GM18499 (cell line): ENCODE data around the gene DLEU7.

Experiments
- ATAC-seq: cut with Tn5 transposase; IDR thresholded peaks from one replicate; pipeline ENCODE4 v1.9.1; 2021; ENCODE audit warnings: moderate number of reproducible peaks; ENCODE audit not compliant: insufficient read depth, unreplicated experiment

Gene DLEU7

DNA sequence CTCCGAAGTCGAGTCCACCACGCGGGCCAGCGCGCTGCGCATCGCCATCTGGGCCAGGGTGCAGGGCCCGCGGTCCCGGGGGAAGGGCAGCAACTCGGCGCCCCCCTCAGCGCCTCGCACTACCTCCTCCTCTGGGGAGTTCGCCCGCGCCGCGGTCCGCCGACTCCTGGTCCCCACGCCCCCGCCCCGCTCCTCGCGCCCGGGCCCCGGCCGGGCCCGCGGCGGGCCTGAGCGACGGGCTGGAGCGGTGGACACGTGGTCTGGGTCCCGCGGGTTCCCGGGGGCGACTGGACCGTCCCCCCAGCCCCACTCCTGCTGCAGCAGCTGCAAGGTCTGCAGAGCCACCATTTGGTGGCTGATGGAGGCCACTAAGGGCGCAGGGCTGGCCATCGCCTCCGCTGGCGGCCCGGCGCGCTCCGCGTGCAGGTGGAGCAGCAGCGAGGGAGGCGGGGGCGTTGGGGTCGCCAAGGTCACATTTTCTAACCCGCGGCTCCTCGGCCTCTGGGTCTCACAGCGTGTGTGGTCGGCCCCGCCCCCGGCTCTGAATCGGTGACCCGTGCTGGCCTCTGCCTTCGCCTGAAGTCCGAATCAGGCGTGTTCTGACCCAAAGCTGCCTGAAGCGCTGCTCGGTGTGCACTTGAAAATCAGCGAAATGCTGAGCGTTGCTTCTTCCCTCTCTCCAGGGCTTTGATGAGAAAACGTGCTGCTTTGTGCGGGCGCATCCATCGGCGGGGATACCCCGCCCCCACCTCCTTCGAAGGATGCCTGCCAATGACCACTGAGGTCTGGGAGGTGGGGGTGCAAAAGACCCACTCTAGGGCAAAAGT is at the start of gene DLEU7:
Gene DLEU7, minus strand, starts transcription at position 436 of the 827 bp plus-strand sequence. Its CDS starts 46 bp downstream, at position 390.
- ATAC-seq, result no peak

GRCh38 chr13:50892210-50892944 is 48.9 kb upstream of the DLEU7 start:
- no peak for ATAC-seq

DNA sequence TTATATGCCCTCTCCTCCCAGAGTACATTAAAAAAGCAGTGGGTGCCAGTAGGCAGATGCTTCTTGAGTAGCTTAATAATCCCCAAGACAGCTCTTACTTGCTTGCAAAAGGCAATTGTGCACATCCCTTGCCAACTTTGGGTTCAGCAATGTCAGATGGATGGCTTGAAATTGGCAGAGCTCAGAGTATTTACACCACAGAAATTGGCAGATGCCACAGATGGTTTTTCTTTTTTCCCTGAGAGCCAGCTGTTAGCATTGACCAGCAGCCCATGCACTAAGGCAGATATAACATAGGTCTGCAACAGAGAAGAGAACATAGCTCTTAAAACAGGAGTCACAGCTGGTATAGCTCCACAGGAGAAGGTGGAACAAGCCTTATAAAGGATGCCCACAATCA is 47.7 kb upstream of the DLEU7 start:
- no peak for ATAC-seq

DNA sequence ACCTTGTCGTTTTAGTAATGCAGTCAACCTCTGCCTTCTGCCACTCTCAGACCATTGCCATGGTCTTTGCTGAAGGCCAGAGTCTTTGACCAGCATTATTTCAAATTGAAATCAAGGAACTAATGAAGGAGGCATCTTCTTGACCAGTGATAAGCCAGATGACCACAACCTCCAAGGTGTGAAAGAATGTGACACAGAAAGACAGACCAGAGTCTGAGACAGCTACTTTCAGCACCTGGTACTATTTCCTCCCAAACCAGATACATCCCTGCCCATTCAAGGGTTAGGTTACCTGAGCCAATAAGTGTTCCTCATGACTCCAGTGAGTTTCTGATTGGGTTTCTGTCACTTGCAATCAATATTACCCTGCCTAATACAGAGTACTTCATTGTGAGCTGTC is 45.8 kb upstream of the DLEU7 start:
- no peak for ATAC-seq

- no peak for ATAC-seq
Measured at GRCh38 chr13:50888362-50888761, 44.9 kb upstream of the DLEU7 start.

DNA sequence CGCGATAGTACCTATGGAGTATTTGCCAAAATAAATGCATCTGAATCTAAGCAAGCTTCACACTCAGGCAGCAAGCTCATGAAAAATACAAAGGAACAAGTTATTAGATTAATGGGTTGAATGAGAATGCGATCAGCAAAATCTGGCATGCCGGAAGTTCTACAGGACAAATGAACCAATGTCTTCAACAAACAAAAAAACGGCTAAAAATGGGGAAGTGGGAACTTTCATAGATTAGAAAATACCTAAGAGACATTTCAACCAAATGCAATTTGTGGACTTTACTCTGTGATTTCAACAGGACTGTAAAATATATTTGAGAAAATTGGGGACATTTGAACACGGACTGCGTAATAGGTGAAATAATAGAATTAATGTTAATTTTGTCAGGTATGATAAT is 43.7 kb upstream of the DLEU7 start:
- no peak for ATAC-seq

DNA sequence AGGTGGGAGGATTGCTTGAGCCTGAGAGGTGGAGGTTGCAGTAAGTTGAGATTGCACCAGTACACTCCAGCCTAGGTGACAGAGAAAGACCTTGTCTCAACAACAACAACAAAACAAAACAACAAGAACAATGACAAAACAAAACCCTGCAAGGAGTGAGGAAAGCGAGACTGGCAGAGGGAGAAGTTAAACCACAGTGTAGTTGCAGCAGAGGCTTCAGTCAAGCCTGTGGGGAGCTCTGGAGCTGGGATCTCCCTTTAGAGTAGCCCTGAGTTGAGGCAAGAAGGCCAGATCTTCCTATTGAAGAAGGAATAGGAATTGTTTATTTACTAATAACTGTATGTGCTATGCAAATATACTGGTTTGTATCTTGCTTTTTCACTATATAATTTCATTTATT is 40.8 kb upstream of the DLEU7 start:
- ATAC-seq, result no peak

GRCh38 chr13:50883728-50884127 is 40.2 kb upstream of the DLEU7 start:
- ATAC-seq, result no peak

GRCh38 chr13:50882816-50883435 is 39.4 kb upstream of the DLEU7 start:
- no peak for ATAC-seq

GRCh38 chr13:50873991-50874390 is 30.5 kb upstream of the DLEU7 start:
- no peak for ATAC-seq

- no peak for ATAC-seq
Measured at GRCh38 chr13:50873467-50873866, 30.0 kb upstream of the DLEU7 start.

DNA sequence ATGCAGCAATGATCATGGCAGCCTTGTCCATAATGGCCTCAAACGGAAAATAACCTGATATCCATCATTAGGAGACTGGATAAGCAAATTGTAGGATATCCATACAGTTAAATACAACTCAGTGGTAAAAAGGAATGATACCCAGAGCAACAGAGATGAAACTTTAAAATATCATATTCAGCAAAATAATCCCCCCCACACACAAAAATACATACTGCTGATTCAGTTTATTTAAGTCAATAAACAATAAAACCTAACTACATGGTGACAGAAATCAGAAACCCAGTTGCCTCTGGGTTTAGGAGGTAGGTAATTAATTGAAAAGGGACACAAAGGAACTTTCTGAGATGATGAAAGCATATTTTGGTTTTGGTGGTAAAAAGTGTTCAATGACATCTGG is 27.9 kb upstream of the DLEU7 start:
- ATAC-seq, result no peak

- ATAC-seq, result no peak
Measured at GRCh38 chr13:50867637-50867945, 24.1 kb upstream of the DLEU7 start.

- no peak for ATAC-seq
Measured at GRCh38 chr13:50866817-50867636, 23.5 kb upstream of the DLEU7 start.

DNA sequence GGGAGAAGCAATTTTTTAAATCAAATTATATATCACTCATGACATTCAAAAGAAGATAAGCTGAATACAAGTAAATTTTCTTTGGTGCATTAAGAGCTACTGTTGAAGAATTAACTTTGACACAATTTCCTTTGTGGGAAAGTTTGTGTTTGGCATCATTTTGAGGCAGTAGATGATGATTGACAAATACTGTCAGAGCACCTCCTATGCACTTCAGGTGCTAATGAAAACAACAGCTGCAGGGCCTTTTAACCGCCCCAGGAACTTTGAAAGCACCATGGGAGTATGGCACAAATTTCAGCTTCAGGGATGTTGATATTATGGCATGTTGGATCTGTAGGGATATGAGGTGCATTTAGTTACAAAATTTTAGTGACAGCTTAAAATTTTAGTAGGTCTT is 21.0 kb upstream of the DLEU7 start:
- ATAC-seq, result no peak

DNA sequence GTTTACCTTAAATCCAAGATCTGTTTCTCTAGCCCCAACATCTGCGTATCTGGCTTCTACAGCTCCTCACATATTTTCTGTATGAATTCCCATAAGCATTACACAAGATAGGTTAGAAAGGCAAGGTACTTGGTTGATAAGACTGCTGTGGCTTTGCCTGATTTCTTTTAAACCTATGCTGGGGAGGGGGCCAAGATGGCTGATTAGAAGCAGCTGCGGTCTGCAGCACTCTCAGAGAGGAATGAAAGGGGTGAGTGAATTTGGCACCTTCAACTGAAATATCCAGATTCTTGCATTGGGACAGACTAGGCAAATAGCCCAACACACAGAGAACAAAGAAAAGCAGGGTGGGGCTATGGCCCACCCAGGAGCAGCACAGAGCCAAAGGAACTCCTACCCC is 12.2 kb upstream of the DLEU7 start:
- ATAC-seq, result no peak

DNA sequence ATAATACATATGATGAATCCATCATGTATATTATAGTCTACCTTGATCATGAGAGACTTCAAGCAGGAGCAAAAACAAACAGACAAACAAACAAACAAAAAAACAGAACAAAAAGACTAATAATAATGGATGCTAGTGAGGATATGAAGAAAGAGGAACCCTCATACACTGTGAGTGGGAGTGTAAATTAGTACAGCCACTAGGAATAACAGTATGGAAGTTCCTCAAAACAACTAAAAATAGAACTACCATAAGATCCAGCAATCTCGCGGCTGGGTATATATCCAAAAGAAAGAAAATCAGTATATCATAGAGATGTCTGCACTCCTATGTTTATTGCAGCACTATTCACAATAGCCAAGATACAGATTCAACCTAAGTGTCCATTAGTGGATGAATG is 7.0 kb upstream of the DLEU7 start:
- ATAC-seq, result no peak

DNA sequence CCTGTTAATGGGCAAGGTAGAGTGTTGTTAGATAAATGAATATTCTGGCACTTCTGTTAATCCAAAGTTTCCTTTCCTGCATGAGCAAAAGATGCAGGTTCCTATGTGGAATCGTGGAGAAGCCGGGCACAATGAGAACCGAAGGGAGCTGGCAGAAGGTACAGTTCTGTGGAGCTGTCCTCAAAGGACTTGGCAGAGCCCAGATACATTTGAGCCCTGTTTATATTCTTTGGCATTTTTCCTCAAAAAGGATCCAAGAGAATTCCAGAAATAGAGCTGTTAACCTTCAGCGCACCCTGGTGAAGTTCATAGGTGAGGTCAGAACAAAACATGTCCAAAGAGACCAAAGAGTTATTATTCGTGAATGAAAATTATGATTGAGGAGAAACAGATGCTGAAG is 4.0 kb upstream of the DLEU7 start:
- ATAC-seq, result no peak

- no peak for ATAC-seq
Measured at GRCh38 chr13:50846861-50847475, 3.5 kb upstream of the DLEU7 start.

GRCh38 chr13:50845211-50845610 is 1.7 kb upstream of the DLEU7 start:
- ATAC-seq, result no peak
